Measurements from ENCODE around the gene XPNPEP2.

DNA sequence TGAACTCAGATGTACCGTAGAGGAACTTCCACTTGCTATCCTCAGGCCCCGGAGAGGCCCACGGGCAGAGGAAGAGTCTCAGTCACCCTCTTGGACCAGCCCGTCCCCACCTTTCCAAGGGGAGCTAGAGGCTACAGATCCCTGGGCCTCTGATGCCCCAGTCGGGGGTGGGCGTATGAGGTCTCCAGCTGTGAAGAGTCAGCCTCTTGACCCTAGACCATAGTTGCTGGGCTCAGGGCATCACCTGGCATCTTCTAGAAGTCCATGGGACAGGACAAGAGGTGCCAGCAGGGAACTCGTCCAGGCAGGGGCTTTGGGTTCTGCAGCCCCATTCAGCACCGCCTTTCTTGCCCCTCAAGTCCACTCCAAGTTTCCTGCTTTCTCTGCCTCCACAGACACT, 52.6 kb downstream of the XPNPEP2 start:
- TF ChIP-seq, protein P1, sequence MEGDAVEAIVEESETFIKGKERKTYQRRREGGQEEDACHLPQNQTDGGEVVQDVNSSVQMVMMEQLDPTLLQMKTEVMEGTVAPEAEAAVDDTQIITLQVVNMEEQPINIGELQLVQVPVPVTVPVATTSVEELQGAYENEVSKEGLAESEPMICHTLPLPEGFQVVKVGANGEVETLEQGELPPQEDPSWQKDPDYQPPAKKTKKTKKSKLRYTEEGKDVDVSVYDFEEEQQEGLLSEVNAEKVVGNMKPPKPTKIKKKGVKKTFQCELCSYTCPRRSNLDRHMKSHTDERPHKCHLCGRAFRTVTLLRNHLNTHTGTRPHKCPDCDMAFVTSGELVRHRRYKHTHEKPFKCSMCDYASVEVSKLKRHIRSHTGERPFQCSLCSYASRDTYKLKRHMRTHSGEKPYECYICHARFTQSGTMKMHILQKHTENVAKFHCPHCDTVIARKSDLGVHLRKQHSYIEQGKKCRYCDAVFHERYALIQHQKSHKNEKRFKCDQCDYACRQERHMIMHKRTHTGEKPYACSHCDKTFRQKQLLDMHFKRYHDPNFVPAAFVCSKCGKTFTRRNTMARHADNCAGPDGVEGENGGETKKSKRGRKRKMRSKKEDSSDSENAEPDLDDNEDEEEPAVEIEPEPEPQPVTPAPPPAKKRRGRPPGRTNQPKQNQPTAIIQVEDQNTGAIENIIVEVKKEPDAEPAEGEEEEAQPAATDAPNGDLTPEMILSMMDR (IDR thresholded peaks at IDR 0.05) = no peak
- no peak for TF ChIP-seq EP300 (IDR thresholded peaks at IDR 0.05)
- TF ChIP-seq POLR2AphosphoS5 (IDR thresholded peaks at IDR 0.05) = no peak
- no peak for TF ChIP-seq POLR2A (IDR thresholded peaks at IDR 0.05)

Measured in stomach (tissue), 4 donors.